Activated CD8-positive, alpha-beta memory T cell treated with anti-CD3 and anti-CD28 coated beads for 4 hours (primary cell): ENCODE results near the gene IMMP1L.

Source experiments
- DNase-seq, 2 donors: peaks; one replicate each; pipeline ENCODE4 v3.0.0-alpha.2; 2020; ENCODE audit warnings: low read depth in 2 of 2

The IMMP1L gene

GRCh38 chr11:31477528-31478222, 31.7 kb downstream of the IMMP1L start:
- no peak for DNase-seq

DNA sequence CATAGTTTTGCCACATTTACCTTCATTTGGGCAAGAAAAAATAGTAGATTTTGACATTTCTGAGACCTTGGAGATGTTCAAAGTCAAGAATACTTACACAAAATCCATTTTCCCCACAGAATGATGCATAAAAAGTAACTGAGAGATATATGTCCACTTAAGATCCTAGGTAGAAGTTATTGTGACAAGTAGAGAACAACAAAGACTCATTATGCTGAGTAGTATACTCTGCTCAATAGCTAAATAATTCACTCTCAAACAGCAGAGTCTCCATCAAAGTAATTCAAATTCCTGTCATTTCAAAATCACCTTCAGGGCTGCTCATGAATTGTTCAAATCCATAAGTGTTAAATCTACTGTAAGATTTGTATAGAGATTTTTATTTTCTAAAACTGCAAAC, 35.3 kb downstream of the IMMP1L start:
- DNase-seq, result no peak

- DNase-seq, result no peak
These were observed 45.0 kb downstream of the IMMP1L start for GRCh38 chr11:31464436-31464835.

DNA sequence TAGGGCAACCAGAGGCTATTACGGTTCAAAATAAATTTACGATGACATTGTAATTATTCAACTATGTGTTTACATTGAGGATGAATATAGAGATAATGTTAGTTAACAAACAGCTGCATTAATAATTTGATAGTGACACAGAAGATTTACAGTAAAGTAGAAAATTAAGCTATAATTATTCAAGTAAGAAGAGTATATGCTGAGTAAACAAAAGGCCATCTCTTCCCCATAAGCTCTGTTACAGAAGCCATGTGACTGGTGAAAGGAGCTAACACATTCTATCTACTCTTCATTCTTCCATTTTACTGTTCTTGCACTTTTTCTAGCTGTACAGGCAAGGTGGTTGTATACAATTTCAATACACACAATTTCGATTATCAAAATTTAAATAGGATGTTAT, 54.2 kb downstream of the IMMP1L start:
- no peak for DNase-seq

- DNase-seq, result no peak
These were observed 58.6 kb downstream of the IMMP1L start for GRCh38 chr11:31450841-31451240.

GRCh38 chr11:31449040-31449439, 60.4 kb downstream of the IMMP1L start:
- no peak for DNase-seq

DNA sequence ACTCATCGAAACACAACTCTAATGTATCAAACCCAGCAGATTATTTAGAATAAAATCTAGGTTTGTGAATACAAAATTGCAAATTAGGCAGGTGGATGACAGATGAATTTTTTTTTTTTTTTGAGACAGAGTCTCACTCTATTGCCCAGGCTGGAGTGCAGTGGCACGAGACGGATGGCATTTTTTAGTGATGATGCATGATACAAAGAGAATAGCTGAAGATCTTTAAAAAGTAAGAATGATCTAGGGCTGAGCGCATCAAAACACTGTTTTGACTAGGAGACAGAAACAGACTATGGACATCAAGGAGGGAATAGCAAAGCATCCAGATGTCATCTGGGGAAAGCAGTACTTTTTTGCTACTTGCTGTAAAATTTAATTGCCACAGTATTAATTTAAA, 63.8 kb downstream of the IMMP1L start:
- no peak for DNase-seq

DNA sequence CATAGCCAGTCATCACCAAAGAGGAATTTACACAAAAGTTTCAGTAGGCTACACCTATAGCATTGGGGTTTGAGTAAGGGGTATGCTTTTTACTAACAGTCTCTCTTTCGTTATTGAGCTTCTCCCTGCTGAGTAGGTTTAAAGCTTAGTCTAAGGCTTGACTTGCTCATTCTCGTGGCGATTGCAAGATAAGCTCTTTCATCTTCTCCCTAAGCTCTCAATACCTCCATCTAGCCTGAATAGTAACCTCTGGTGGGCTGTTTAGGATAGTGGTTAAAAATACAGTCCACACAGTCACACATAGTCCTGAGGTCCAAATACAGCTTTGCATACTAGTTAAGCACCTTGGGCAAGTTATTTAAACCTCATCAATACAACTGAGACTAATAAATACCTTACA, 65.6 kb downstream of the IMMP1L start:
- no peak for DNase-seq

GRCh38 chr11:31442086-31442485, 67.3 kb downstream of the IMMP1L start:
- DNase-seq, result no peak

DNA sequence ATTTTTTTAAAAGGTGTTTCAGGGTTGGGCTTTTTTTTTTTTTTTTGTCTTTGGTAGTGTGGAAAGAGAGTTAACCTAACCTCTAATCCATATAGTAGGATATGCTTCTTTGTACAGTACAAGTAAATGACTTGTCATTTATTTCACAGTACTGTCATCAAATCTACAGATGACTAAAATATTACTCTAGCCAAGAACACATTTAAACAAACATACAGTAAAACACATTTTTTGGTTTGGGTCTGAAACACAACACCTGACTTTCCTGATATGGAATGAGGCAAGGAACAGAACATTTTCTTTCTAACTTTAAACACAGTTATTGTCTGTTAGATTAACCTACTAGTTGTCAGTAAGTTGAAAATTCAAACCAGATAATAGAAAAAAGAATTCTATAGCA, 68.1 kb downstream of the IMMP1L start:
- no peak for DNase-seq

DNA sequence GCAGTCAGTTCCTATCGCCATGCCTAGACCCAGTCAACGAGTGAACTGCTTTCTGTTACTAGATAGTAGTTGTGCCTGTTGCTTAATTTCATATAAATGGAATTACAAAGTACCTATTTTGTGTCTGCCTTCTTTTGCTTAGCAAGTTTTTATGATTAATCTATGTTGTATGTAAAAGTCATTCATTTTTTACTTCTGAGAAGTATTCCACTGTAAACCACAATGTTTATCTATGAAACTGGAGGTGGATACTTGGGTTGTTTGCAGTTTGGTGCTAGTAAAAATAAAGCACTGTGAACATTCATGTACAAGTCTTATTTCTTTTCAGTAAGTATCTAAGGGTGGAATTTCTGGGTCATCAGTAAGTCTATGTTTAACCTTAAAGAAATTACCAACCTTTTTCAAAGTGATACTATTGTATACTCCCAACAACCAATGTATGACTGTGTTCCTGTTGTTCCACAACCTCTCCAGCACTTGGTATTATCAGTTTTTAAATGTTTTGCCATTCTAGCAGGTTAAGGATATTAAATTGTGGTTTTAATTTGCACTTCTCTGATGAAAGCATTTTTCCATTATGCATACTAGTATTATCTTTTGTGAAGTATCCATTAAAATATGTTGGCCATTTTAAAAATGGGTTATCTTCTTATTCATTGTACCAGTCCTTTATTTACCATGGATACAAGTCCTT, 71.5 kb downstream of the IMMP1L start:
- no peak for DNase-seq

DNA sequence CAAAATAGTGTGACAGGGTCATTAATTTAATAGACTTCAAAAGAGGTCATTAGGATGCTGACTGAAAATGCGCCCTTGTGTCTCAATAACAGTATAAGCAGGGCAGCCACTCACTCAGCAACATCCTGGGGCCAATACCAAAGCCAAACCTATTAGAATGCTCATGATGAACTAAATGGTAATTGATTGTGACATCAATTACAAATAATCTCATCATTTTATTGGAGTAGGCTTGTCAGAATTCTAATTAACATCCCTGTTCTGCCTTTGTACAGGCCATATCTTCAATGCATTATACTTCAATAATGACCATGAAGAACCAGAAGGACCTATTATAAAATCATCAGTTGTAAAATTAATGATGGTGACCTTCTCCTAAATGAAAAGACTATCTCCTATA, 75.6 kb downstream of the IMMP1L start:
- no peak for DNase-seq

DNA sequence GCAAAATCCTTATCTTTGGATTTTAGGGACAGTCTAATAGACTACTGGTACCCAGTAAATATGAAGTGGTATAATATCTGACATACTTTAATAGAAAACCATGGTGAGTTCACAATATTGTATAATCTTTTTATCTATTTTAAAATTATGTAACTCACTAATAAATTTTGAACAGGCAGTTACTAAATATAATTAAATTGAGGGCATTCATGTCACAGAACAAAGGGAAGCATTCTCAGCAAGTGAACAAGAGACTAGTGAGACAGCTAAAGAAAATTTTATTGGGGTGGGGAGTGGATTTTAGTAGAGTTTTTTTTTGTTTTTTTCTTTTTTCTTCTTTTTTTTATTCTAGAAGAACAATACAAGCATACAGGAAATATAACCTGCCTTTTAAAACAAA, 84.8 kb downstream of the IMMP1L start:
- no peak for DNase-seq

DNA sequence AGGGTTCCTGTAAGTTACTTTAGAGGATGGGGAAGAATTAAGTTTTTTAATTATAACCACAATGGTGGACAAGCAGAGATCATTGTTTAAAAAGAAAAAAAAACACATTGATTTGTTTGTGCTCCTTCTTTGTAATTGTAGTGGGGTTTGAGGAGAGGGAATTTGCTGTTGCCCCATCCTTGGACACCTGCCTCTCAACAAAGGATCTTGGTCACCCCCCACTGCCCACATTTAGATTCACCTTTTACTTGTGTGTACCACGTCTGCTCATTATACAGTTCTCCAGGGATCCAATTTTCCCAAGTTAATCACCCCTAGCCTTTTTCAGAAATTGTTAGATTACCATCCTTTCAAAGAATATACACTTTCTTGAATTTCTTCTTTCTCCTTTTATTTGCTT, 86.7 kb downstream of the IMMP1L start:
- no peak for DNase-seq

DNA sequence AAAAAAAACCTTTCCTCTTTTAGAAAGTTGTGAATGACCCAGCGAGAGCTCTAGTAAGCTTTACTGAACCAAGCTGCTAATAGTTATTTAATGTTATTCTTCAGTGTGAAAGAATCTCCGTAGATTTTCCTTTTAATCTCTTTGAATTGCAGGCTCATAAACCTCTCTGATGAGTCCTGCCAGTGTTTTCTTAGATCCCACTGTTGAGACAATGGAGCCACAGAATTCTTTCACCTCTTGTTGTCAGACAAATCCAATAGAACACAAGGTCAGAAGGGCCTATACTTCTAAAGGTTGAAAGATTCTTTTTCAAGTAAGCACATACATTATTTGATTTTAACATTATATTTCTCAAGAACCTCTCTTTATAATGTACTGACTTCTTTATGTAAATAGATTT, 87.6 kb downstream of the IMMP1L start:
- DNase-seq, result no peak

GRCh38 chr11:31419669-31420068, 89.8 kb downstream of the IMMP1L start:
- no peak for DNase-seq

DNA sequence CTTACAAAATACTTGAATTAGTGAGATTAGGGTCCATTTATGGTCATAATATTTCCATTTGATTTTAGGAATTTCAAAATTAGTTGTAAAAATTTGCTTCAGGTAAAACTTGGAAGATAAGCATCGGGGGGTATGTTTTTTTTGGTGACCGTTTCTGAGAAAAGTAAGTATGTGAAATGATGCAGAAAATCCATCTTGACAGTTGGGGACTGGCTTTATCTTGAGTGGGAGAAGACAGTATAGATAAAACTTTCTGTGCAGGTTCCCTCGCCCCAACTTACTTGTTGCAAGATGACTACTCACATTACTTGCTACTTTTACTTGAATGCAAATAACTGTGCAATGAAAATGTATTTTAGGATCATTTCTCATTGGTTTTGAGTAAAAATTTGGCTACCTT, 90.3 kb downstream of the IMMP1L start:
- no peak for DNase-seq

DNA sequence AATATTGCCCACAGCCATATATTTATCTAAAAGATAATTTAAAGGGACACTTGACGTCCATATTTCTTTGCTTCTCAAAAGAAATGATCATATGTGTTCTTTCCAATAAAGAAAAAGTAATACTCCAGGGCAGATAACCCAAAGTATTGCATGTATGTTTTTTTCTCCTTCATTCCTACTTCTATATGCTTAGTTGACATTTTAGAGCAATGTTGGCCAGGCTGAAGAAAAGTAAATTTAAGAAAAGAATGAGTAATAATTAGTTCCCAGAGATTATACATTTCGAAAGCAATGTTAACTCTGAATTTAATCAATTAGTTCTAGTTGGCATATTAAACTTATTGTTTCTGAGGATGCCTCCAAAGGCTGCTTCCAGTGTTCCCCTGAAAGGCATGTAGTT, 91.6 kb downstream of the IMMP1L start:
- no peak for DNase-seq

GRCh38 chr11:31417357-31417756, 92.1 kb downstream of the IMMP1L start:
- no peak for DNase-seq

DNA sequence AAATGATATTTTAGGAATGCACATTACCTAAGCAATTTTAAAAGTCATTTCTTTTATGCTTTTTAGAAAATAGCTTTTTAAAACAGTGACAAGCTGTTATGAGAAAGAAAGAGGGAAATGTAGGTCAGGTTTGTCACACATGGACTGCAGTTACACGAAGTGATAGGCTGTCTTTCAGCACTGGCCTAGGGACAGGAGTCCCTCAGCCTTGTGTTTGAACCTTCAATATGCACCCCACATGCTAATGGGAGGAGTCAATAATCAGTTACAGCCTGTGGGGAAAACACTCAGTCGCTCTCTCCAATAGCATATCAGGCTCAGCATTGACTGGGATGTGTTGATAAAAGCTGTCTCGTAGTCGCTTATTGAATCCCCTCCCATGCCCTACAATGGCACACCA, 94.0 kb downstream of the IMMP1L start:
- no peak for DNase-seq

DNA sequence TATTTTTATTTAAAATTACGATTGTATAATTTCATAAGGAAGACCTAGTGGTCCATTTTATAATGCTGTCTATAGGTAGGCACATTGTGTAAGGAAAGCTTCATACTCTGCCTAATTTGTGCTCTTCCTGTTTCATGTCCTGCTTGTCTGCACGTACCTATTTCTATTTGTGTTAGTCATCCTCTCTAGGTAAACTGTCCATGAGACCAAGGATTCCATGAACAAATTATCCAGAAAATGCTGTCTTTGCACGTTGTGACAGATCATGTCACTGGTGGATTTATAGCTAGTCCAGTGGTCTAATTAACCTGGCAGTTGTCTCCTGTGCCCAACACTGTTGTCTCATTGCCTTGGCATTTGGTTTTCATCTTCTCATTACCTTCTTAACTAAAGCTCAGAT, 95.1 kb downstream of the IMMP1L start:
- DNase-seq, result no peak

DNA sequence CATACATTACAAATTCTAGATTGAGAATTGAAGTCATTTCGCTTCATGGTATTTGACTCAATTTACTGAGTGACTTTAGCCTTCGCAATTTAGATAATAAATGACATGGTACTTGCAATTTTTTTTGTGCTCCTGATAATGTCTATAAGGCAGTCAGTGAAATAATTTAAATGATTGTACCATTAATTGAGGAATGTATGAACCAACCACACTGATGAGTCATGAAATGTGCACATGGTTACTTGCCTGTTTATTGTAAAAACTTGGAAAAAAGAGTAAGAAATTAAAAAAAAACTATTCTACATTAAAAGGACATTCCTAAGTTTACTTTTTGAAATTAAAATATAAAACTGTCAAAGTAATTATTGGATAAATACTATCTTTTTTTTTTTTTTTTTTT, 96.5 kb downstream of the IMMP1L start:
- no peak for DNase-seq

DNA sequence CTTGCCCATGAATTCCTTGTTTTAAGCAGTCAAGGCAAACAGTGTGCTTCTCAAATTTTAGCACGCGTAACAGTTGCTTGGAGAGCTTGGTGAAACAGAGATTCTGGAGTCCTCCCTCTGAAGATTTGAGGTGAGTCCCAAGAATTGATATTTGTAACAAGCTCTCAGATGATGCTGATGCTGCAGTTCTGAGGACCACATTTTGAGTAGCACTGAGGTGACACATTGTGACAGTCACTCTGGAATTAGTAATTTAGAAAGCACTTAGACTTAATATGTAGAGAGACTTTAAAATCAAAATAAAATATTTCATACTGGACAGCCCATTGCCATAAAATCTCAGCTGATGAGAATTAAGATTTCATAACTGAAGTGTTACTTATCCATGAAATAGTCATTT, 101.2 kb downstream of the IMMP1L start:
- DNase-seq, result no peak

DNA sequence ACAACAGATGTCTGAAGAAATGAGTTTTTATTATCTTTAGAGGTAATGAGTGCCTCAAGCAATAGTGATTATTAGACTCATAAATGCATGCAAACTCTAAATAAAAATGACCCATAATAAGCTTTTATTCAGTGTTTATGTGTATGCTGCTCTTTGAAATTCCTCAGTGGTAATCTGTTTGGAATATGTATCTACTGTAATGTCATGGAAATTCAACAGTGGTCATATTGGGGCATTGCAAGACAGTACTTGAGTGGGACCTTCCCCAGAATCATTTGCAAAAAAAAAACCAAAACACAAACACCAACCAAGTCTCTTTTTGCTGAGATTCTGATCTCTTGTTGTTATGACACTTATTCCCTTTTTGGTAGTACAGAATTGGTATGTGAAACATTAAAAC, 104.8 kb downstream of the IMMP1L start:
- DNase-seq, result no peak
